ENCODE results near the gene KIAA0930. TPM values are rescaled to one million over a fixed set of nuclear protein-coding genes. Genes with fewer than 3 reads are reported as not detected.

KIAA0930 gene
- total and polyA plus RNA-seq, 2 donors (not counting 1 experiment from before 2014, with no cell fraction given): 27.0 to 46.8 TPM

GRCh38 chr22:45237065-45237990, 3.4 kb downstream of the KIAA0930 start:
- no peak overlapping the region for H3K4me2 ChIP-seq (replicated peaks; ENCODE audit: low read depth, low read length, poor library complexity, severe bottlenecking)
- H3K27ac ChIP-seq (ENCODE audit: low read length in 2 of 2): no peak overlapping the region
- H3K4me1 ChIP-seq (ENCODE audit: control insufficient read depth in 2 of 2, insufficient read depth in 2 of 2, low read length in 2 of 2): peaks cover 55 to 76% of the 10 kb centered on the region in 2 donors
- H3K27me3 Mint-ChIP-seq: no peaks in the 10 kb centered on the region
- H3K4me1 Mint-ChIP-seq: peaks cover 83% of the 10 kb centered on the region
- intact Hi-C loops (cut with micrococcal nuclease): no loop called here
- no peak overlapping the region for H3K4me3 ChIP-seq (ENCODE audit: control extremely low read depth in 1 of 5, extremely low read depth in 1 of 5, insufficient read depth in 1 of 5, low read depth in 2 of 5, low read length in 4 of 5)
- no peaks in the 10 kb centered on the region for H3K27me3 ChIP-seq (replicated peaks in 1 of 4; ENCODE audit: control extremely low read depth in 1 of 4, control insufficient read depth in 3 of 4, insufficient read depth in 4 of 4, low read length in 3 of 4)
- H3K36me3 ChIP-seq (replicated peaks in 1 of 2; ENCODE audit: control extremely low read depth in 1 of 2, control insufficient read depth in 1 of 2, extremely low read depth in 1 of 2, insufficient read depth in 2 of 2, low read length in 1 of 2): peaks cover 0 to 15% of the 10 kb centered on the region in 2 experiments
- 92% methylated on average over 11 of the region's 15 CpGs for WGBS (ENCODE audit: insufficient coverage)
- no peaks in the 10 kb centered on the region for H3K9me3 Mint-ChIP-seq (ENCODE audit: insufficient read depth)
- no peak for ATAC-seq (ENCODE audit: low read depth)
- H3K9ac ChIP-seq (ENCODE audit: low read length): no peak overlapping the region
- H3K79me2 ChIP-seq (ENCODE audit: control insufficient read depth, insufficient read depth, low read length): peaks cover 69% of the 10 kb centered on the region
- no peak for DNase-seq
- peaks cover 34% of the 10 kb centered on the region for H4K20me1 ChIP-seq (ENCODE audit: control insufficient read depth, insufficient read depth, low read length, poor library complexity, severe bottlenecking)
- TF ChIP-seq CTCF (IDR thresholded peaks at IDR 0.05) (no peak), EZH2 (IDR thresholded peaks at IDR 0.05; ENCODE audit: borderline replicate concordance, insufficient read depth, low read depth, low read length, poor library complexity, severe bottlenecking) (no peak)
- CTCF ChIA-PET: interaction anchor here (0.6 to 2.1 kb wide), 4 partner anchors 17 to 241 kb away, joined by 3 to 6 read pairs (median 4); no protein-coding TSS in a partner anchor
- POLR2A ChIA-PET: interaction anchor here (0.7 to 1.2 kb wide), 2 partner anchors 18 to 60 kb away, joined by 4 read pairs; no protein-coding TSS in a partner anchor
- H2AFZ ChIP-seq (ENCODE audit: insufficient read depth, low read depth, low read length, poor library complexity, severe bottlenecking): no peak overlapping the region
- peak overlapping the region; percentile 60 for H3K4me3 Mint-ChIP-seq
- H3K9me3 ChIP-seq (ENCODE audit: control extremely low read depth in 1 of 3, control insufficient read depth in 2 of 3, insufficient read depth in 1 of 3, low read length in 2 of 3): no peaks in the 10 kb centered on the region
- peak overlapping the region; percentile 79 for H3K27ac Mint-ChIP-seq

Data from B cell (primary cell).